Spleen (tissue), 7 donors: ENCODE data around the gene HYAL1.

Experiments used
- CTCF ChIP-seq, 11 experiments: fragments of 200-600 bp in 7 of 11; fragments of 450-650 bp in 4 of 11; sonication (generic) in 4 of 11; IDR thresholded peaks in 8 of 11; conservative IDR thresholded peaks in 3 of 11; 1 replicate in 7 of 11; 2 replicates in 4 of 11; pipeline versions ENCODE4 v1.4.0 to v1.8.0; 2016 to 2021; ENCODE audit warnings: antibody characterized with exemption in 11 of 11, inconsistent platforms in 4 of 11, mild to moderate bottlenecking in 1 of 11
- POLR2A ChIP-seq, 3 donors: fragments of 450-650 bp; IDR thresholded peaks; one replicate each; pipeline ENCODE4 v1.5.1; 2017; ENCODE audit warnings: antibody characterized with exemption in 3 of 3, mild to moderate bottlenecking in 1 of 3
- POLR2AphosphoS5 ChIP-seq, 3 donors: sonication (generic); formaldehyde crosslinking; IDR thresholded peaks; one replicate each; pipeline ENCODE4 v1.5.1; 2017; ENCODE audit warnings: antibody characterized with exemption in 3 of 3
- donor health status: DM: no; HTN: no; CAD: no; lungs with moderate emphysema.
- donor health status: DM: no; HTN: no; CAD: no.
- donor health status: DM: no; HTN: no; CAD: no.

- TF ChIP-seq CTCF (IDR thresholded peaks at IDR 0.05 in 8 of 11, conservative IDR thresholded peaks at IDR 0.05 in 3 of 11) (peak; percentile 26 to 71 (median 56)), POLR2A (IDR thresholded peaks at IDR 0.05) (no peak), POLR2AphosphoS5 (IDR thresholded peaks at IDR 0.05) (no peak)
Observed at GRCh38 chr3:50347187-50347813, 43.9 kb upstream of the HYAL1 start.
